Endothelial cell of umbilical vein (primary cell): Measurements from ENCODE around the gene PIGQ. TPM values are rescaled to one million over a fixed set of nuclear protein-coding genes. Genes with fewer than 3 reads are reported as not detected.

Source experiments
- BruUV-seq: library from RNA; stranded (reverse); fragments of 400-500 nt; replicated peaks from 2 replicates; lab custom pipeline; 2021; lab: Mats Ljungman, UMichigan
- CTCF ChIA-PET: fragments of 300-600, 350-600 bp; sonication (Branson Sonifier 250); formaldehyde crosslinking; loops from one replicate; lab custom pipeline; 2021; ENCODE audit warnings: antibody characterized with exemption, inconsistent platforms; lab: Charles Lee
- POLR2A ChIA-PET: fragments of 300-600, 350-600 bp; sonication (Branson Sonifier 250); formaldehyde crosslinking; loops from one replicate; lab custom pipeline; 2021; ENCODE audit warnings: antibody characterized with exemption, inconsistent platforms; lab: Charles Lee
- DNase-seq: peaks from one replicate; pipeline ENCODE4 v3.0.0-alpha.2; 2011; ENCODE audit warnings: low read depth, low spot score
- FAIRE-seq: peaks from 2 replicates; lab custom pipeline; 2011; peaks lifted over from hg19 to GRCh38; lab: Jason Lieb, UNC
- H2AFZ ChIP-seq: 2 replicates; pipeline ENCODE4 v1.6.0; 2012; ENCODE audit warnings: low read depth, low read length, control low read depth, inconsistent platforms
- H3K27ac ChIP-seq: 2 replicates; pipeline ENCODE4 v1.5.1; 2011; ENCODE audit warnings: low read depth, mild to moderate bottlenecking, control low read depth, low read length, moderate library complexity; ENCODE audit not compliant: insufficient read depth
- H3K27me3 ChIP-seq, 2 experiments: 2 replicates each; pipeline versions ENCODE4 v1.6.0 to v1.6.1; 2011; ENCODE audit warnings: low read length in 2 of 2, mixed read lengths in 1 of 2; ENCODE audit not compliant: control insufficient read depth in 2 of 2, insufficient read depth in 2 of 2
- H3K36me3 ChIP-seq, 2 experiments: 2 replicates in 1 of 2; 3 replicates in 1 of 2; pipeline ENCODE4 v1.5.1; 2011; ENCODE audit warnings: low read length in 2 of 2, mild to moderate bottlenecking in 1 of 2, moderate library complexity in 1 of 2; ENCODE audit not compliant: control insufficient read depth in 2 of 2, insufficient read depth in 2 of 2; ENCODE audit errors: extremely low read depth in 1 of 2
- H3K4me1 ChIP-seq: 3 replicates; pipeline ENCODE4 v1.5.1; 2011; ENCODE audit warnings: mild to moderate bottlenecking, low read length; ENCODE audit not compliant: control insufficient read depth, insufficient read depth; ENCODE audit errors: extremely low read depth
- H3K4me2 ChIP-seq: 2 replicates; pipeline ENCODE4 v1.6.1; 2011; ENCODE audit warnings: low read length, control low read depth, mixed read lengths; ENCODE audit not compliant: insufficient read depth
- H3K4me3 ChIP-seq, 3 experiments: fragments of 200-600 bp in 1 of 3; sonication (generic), shearing (Covaris generic) in 1 of 3; replicated peaks in 1 of 3; 2 replicates each; pipeline ENCODE4 v1.5.1; 2011 to 2016; ENCODE audit warnings: control low read depth in 3 of 3, low read length in 3 of 3, mild to moderate bottlenecking in 2 of 3, inconsistent platforms in 1 of 3, low read depth in 1 of 3, moderate library complexity in 1 of 3; ENCODE audit not compliant: insufficient read depth in 1 of 3
- H3K79me2 ChIP-seq: 2 replicates; pipeline ENCODE4 v1.6.0; 2012; ENCODE audit warnings: low read length, inconsistent platforms; ENCODE audit not compliant: control insufficient read depth, insufficient read depth
- H3K9ac ChIP-seq: replicated peaks from 2 replicates; pipeline ENCODE3; 2011; ENCODE audit warnings: low read length, control low read depth; ENCODE audit not compliant: insufficient read depth; ENCODE audit errors: extremely low read depth
- H3K9me1 ChIP-seq: replicated peaks from 3 replicates; pipeline ENCODE4 v1.6.0; 2011; ENCODE audit warnings: mild to moderate bottlenecking, low read length; ENCODE audit not compliant: control insufficient read depth, insufficient read depth; ENCODE audit errors: extremely low read depth
- H3K9me3 ChIP-seq: replicated peaks from 2 replicates; pipeline ENCODE4 v1.5.1; 2012; ENCODE audit warnings: low read length, inconsistent platforms; ENCODE audit not compliant: control insufficient read depth, insufficient read depth
- H4K20me1 ChIP-seq: replicated peaks from 2 replicates; pipeline ENCODE3; 2011; ENCODE audit warnings: mild to moderate bottlenecking, low read length; ENCODE audit not compliant: control insufficient read depth, insufficient read depth; ENCODE audit errors: extremely low read depth
- EZH2 ChIP-seq: IDR thresholded peaks from 2 replicates; pipeline ENCODE4 v1.6.1; 2012; ENCODE audit warnings: borderline replicate concordance, low read depth, mild to moderate bottlenecking, moderate library complexity, low read length, inconsistent platforms; ENCODE audit not compliant: severe bottlenecking
- FOS ChIP-seq: IDR thresholded peaks from 2 replicates; pipeline ENCODE4 v1.6.1; 2011; ENCODE audit warnings: mild to moderate bottlenecking, low read length, moderate library complexity, borderline replicate concordance; ENCODE audit not compliant: insufficient read depth
- GATA2 ChIP-seq: IDR thresholded peaks from 2 replicates; pipeline ENCODE4 v1.7.0; 2011; ENCODE audit warnings: low read depth, mild to moderate bottlenecking, moderate library complexity, mixed read lengths, low read length; ENCODE audit not compliant: insufficient read length, insufficient read depth
- JUN ChIP-seq: IDR thresholded peaks from 2 replicates; pipeline ENCODE4 v1.6.1; 2011; ENCODE audit warnings: borderline replicate concordance, low read depth; ENCODE audit not compliant: insufficient read length, insufficient read depth
- MYC ChIP-seq: IDR thresholded peaks from one replicate; pipeline ENCODE4 v1.6.1; 2011; ENCODE audit warnings: mild to moderate bottlenecking, low read depth, low read length
- POLR2A ChIP-seq: IDR thresholded peaks from 2 replicates; pipeline ENCODE4 v1.6.1; 2012; ENCODE audit warnings: low read depth, mild to moderate bottlenecking, control low read depth, low read length
- POLR2AphosphoS5 ChIP-seq: IDR thresholded peaks from 2 replicates; pipeline ENCODE4 v1.6.1; 2012; ENCODE audit warnings: low read depth, mild to moderate bottlenecking, control low read depth, low read length, moderate library complexity; ENCODE audit not compliant: insufficient read depth
- dilution Hi-C: fragments of 300-500 bp; cut with MboI; formaldehyde crosslinking; loops from one replicate; pipeline ENCODE4 v1.15.0; 2019; ENCODE audit warnings: low sequenced_read_pairs; ENCODE audit not compliant: extremely low pct_ligation_motif_present
- intact Hi-C: fragments of 100-400 bp; cut with micrococcal nuclease; formaldehyde crosslinking; loops from one replicate; pipeline ENCODE4 v1.10.0; 2022
- polyA plus RNA-seq, 4 experiments: library from polyadenylated mRNA; depleted of rRNA in 3 of 4; stranded (reverse) in 3 of 4; unstranded in 1 of 4; fragments of >200 nt; gene quantifications; 2 replicates each; pipeline versions ENCODE4 v1.2.1 to v1.2.3, GENCODE V29; 2011 to 2012; ENCODE audit warnings: missing spikeins in 1 of 4
- total RNA-seq: library from RNA; stranded (reverse); gene quantifications from 2 replicates; pipeline ENCODE4 v1.2.3, GENCODE V29; 2021
- TF ChIP-seq, protein P1 (sequence below): IDR thresholded peaks from 2 replicates; pipeline ENCODE4 v1.6.1; 2011; ENCODE audit not compliant: insufficient read depth, insufficient read length
- TF ChIP-seq, protein P2 (sequence below), 2 donors: IDR thresholded peaks; 1 replicate in 1 of 2; 2 replicates in 1 of 2; pipeline ENCODE4 v1.5.1; 2011; ENCODE audit warnings: low read length in 2 of 2, mild to moderate bottlenecking in 2 of 2, moderate library complexity in 2 of 2, control low read depth in 1 of 2, inconsistent platforms in 1 of 2, low read depth in 1 of 2; ENCODE audit not compliant: insufficient read depth in 1 of 2; ENCODE audit errors: extremely low read depth in 1 of 2

Gene PIGQ
- total and polyA plus RNA-seq, 2 donors (not counting 3 experiments of a cell fraction or from before 2014, with no cell fraction given), result 66.9 to 67.7 TPM

DNA sequence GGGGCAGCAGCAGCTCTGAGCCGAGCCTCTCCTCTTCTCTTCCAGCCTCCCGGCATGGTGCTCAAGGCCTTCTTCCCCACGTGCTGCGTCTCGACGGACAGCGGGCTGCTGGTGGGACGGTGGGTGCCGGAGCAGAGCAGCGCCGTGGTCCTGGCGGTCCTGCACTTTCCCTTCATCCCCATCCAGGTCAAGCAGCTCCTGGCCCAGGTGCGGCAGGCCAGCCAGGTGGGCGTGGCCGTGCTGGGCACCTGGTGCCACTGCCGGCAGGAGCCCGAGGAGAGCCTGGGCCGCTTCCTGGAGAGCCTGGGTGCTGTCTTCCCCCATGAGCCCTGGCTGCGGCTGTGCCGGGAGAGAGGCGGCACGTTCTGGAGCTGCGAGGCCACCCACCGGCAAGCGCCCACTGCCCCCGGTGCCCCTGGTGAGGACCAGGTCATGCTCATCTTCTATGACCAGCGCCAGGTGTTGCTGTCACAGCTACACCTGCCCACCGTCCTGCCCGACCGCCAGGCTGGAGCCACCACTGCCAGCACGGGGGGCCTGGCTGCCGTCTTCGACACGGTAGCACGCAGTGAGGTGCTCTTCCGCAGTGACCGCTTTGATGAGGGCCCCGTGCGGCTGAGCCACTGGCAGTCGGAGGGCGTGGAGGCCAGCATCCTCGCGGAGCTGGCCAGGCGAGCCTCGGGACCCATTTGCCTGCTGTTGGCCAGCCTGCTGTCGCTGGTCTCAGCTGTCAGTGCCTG is 4.4 kb downstream of the PIGQ start:
- no peak overlapping the region for H3K9ac ChIP-seq
- no TSS peak for BruUV-seq
- no peaks in the 10 kb centered on the region for H3K9me3 ChIP-seq
- FAIRE-seq, result no peak
- H3K79me2 ChIP-seq, result peaks cover 13% of the 10 kb centered on the region
- H3K4me2 ChIP-seq, result no peak overlapping the region
- POLR2A ChIA-PET, result no interaction called here
- peaks cover 0 to 16% of the 10 kb centered on the region in 2 experiments for H3K36me3 ChIP-seq
- no peak overlapping the region for H3K27ac ChIP-seq
- dilution Hi-C loops (no loop called here), intact Hi-C loops (no loop called here)
- no peaks in the 10 kb centered on the region for H4K20me1 ChIP-seq
- no peaks in the 10 kb centered on the region for H3K9me1 ChIP-seq
- CTCF ChIA-PET, result no interaction called here
- H2AFZ ChIP-seq, result no peak overlapping the region
- H3K4me3 ChIP-seq, result no peak overlapping the region
- no peak for DNase-seq
- no peaks in the 10 kb centered on the region for H3K27me3 ChIP-seq
- peaks cover 11% of the 10 kb centered on the region for H3K4me1 ChIP-seq
- TF ChIP-seq, protein P1, sequence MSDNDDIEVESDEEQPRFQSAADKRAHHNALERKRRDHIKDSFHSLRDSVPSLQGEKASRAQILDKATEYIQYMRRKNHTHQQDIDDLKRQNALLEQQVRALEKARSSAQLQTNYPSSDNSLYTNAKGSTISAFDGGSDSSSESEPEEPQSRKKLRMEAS, result no peak
- TF ChIP-seq EZH2 (no peak), POLR2A (no peak), GATA2 (no peak), JUN (no peak), FOS (no peak), POLR2AphosphoS5 (no peak), MYC (no peak)
- TF ChIP-seq, protein P2, sequence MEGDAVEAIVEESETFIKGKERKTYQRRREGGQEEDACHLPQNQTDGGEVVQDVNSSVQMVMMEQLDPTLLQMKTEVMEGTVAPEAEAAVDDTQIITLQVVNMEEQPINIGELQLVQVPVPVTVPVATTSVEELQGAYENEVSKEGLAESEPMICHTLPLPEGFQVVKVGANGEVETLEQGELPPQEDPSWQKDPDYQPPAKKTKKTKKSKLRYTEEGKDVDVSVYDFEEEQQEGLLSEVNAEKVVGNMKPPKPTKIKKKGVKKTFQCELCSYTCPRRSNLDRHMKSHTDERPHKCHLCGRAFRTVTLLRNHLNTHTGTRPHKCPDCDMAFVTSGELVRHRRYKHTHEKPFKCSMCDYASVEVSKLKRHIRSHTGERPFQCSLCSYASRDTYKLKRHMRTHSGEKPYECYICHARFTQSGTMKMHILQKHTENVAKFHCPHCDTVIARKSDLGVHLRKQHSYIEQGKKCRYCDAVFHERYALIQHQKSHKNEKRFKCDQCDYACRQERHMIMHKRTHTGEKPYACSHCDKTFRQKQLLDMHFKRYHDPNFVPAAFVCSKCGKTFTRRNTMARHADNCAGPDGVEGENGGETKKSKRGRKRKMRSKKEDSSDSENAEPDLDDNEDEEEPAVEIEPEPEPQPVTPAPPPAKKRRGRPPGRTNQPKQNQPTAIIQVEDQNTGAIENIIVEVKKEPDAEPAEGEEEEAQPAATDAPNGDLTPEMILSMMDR (IDR thresholded peaks at IDR 0.05; ENCODE audit: extremely low read depth in 1 of 2, insufficient read depth in 1 of 2, low read depth in 1 of 2, low read length in 2 of 2), result no peak
